H1 (cell line): ENCODE data around the gene SLC10A2. TPM values are rescaled to one million over a fixed set of nuclear protein-coding genes. Genes with fewer than 3 reads are reported as not detected.

Experiments
- CEBPB ChIP-seq: IDR thresholded peaks from 2 replicates; pipeline ENCODE4 v1.6.1; 2012; ENCODE audit warnings: low read depth, low read length
- GABPA ChIP-seq: IDR thresholded peaks from 2 replicates; pipeline ENCODE4 v1.6.1; 2011; ENCODE audit warnings: mild to moderate bottlenecking, low read length, moderate library complexity, borderline replicate concordance; ENCODE audit not compliant: insufficient read depth
- JUN ChIP-seq: IDR thresholded peaks from 2 replicates; pipeline ENCODE4 v1.6.1; 2011; ENCODE audit warnings: low read depth, mild to moderate bottlenecking, improper control_type of control experiment, low read length
- POLR2A ChIP-seq, 2 experiments: IDR thresholded peaks; 1 replicate in 1 of 2; 2 replicates in 1 of 2; pipeline ENCODE4 v1.6.1; 2011; ENCODE audit warnings: low read depth in 2 of 2, low read length in 2 of 2, mild to moderate bottlenecking in 2 of 2; ENCODE audit errors: control extremely low read depth in 1 of 2
- POU5F1 ChIP-seq: IDR thresholded peaks from 2 replicates; pipeline ENCODE4 v1.6.1; 2011; ENCODE audit warnings: low read depth, mild to moderate bottlenecking, low read length, moderate library complexity
- RFX5 ChIP-seq: IDR thresholded peaks from 2 replicates; pipeline ENCODE4 v1.6.1; 2011; ENCODE audit warnings: low read depth, low read length, improper control_type of control experiment, borderline replicate concordance
- SIX5 ChIP-seq: IDR thresholded peaks from 2 replicates; pipeline ENCODE4 v1.6.1; 2011; ENCODE audit warnings: mild to moderate bottlenecking, low read depth, low read length
- SRF ChIP-seq: IDR thresholded peaks from 2 replicates; pipeline ENCODE4 v1.6.1; 2011; ENCODE audit warnings: mild to moderate bottlenecking, low read depth, low read length, moderate library complexity
- SUZ12 ChIP-seq: fragments of 200-600 bp; sonication (generic); IDR thresholded peaks from 2 replicates; pipeline ENCODE4 v1.6.1; 2012; ENCODE audit warnings: mild to moderate bottlenecking, inconsistent platforms, low read length, moderate library complexity, mixed read lengths
- ZNF274 ChIP-seq: IDR thresholded peaks from 2 replicates; pipeline ENCODE4 v1.7.0; 2012; ENCODE audit warnings: low read length, borderline replicate concordance; ENCODE audit errors: extremely low read depth
- polyA plus RNA-seq, 7 experiments: library from polyadenylated mRNA; depleted of rRNA in 3 of 7; stranded (reverse) in 5 of 7; unstranded in 2 of 7; fragments of >200 nt in 5 of 7; fragments of 200-250 nt in 2 of 7; gene quantifications; 1 replicate in 5 of 7; 2 replicates in 1 of 7; 4 replicates in 1 of 7; pipeline versions ENCODE4 v1.2.1 to v1.2.3, GENCODE V29; 2011 to 2013; ENCODE audit warnings: missing spikeins in 2 of 7, mixed read lengths in 2 of 7
- total RNA-seq: library from RNA; stranded (reverse); fragmentation: NEBNext Ultra II Directional; extraction: Animal tissue kit (Norgen Biotek cat#: 25700); gene quantifications from 2 replicates; pipeline ENCODE4 v1.2.1, GENCODE V29; 2021
- TF ChIP-seq, protein P1 (sequence below): fragments of 300-600 bp; sonication (generic); IDR thresholded peaks from 2 replicates; pipeline ENCODE4 v1.7.1; 2012; ENCODE audit warnings: low read length, moderate library complexity, mild to moderate bottlenecking, inconsistent platforms; ENCODE audit not compliant: insufficient replicate concordance
- TF ChIP-seq, protein P2 (sequence below): IDR thresholded peaks from 2 replicates; pipeline ENCODE4 v1.6.1; 2011; ENCODE audit warnings: low read depth, mild to moderate bottlenecking, low read length; ENCODE audit not compliant: insufficient read depth

SLC10A2 gene
- total and polyA plus RNA-seq, 2 of the 8 experiments (the other 6 are each of a cell fraction or from before 2014, with no cell fraction given), result not detected

DNA sequence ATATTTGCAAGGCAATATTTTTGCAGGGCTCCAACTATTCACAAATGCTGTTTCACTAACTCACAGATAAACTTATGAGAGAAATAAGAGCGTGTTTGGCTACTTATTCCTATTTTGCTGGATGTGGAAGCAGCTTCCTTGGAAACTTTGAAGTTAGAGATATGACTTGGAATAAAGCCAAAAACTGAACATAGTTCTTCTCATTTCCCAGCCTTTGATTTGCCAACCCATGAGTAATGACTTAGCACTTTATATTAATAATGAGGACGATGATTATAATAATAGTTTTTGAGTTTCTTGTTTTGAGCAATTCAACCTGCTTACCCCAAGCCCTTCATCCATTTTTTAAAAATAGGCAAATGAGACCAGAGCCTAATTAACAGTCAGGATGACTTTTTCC lies 47.7 kb downstream of the SLC10A2 start (continued):
- TF ChIP-seq, protein P1, sequence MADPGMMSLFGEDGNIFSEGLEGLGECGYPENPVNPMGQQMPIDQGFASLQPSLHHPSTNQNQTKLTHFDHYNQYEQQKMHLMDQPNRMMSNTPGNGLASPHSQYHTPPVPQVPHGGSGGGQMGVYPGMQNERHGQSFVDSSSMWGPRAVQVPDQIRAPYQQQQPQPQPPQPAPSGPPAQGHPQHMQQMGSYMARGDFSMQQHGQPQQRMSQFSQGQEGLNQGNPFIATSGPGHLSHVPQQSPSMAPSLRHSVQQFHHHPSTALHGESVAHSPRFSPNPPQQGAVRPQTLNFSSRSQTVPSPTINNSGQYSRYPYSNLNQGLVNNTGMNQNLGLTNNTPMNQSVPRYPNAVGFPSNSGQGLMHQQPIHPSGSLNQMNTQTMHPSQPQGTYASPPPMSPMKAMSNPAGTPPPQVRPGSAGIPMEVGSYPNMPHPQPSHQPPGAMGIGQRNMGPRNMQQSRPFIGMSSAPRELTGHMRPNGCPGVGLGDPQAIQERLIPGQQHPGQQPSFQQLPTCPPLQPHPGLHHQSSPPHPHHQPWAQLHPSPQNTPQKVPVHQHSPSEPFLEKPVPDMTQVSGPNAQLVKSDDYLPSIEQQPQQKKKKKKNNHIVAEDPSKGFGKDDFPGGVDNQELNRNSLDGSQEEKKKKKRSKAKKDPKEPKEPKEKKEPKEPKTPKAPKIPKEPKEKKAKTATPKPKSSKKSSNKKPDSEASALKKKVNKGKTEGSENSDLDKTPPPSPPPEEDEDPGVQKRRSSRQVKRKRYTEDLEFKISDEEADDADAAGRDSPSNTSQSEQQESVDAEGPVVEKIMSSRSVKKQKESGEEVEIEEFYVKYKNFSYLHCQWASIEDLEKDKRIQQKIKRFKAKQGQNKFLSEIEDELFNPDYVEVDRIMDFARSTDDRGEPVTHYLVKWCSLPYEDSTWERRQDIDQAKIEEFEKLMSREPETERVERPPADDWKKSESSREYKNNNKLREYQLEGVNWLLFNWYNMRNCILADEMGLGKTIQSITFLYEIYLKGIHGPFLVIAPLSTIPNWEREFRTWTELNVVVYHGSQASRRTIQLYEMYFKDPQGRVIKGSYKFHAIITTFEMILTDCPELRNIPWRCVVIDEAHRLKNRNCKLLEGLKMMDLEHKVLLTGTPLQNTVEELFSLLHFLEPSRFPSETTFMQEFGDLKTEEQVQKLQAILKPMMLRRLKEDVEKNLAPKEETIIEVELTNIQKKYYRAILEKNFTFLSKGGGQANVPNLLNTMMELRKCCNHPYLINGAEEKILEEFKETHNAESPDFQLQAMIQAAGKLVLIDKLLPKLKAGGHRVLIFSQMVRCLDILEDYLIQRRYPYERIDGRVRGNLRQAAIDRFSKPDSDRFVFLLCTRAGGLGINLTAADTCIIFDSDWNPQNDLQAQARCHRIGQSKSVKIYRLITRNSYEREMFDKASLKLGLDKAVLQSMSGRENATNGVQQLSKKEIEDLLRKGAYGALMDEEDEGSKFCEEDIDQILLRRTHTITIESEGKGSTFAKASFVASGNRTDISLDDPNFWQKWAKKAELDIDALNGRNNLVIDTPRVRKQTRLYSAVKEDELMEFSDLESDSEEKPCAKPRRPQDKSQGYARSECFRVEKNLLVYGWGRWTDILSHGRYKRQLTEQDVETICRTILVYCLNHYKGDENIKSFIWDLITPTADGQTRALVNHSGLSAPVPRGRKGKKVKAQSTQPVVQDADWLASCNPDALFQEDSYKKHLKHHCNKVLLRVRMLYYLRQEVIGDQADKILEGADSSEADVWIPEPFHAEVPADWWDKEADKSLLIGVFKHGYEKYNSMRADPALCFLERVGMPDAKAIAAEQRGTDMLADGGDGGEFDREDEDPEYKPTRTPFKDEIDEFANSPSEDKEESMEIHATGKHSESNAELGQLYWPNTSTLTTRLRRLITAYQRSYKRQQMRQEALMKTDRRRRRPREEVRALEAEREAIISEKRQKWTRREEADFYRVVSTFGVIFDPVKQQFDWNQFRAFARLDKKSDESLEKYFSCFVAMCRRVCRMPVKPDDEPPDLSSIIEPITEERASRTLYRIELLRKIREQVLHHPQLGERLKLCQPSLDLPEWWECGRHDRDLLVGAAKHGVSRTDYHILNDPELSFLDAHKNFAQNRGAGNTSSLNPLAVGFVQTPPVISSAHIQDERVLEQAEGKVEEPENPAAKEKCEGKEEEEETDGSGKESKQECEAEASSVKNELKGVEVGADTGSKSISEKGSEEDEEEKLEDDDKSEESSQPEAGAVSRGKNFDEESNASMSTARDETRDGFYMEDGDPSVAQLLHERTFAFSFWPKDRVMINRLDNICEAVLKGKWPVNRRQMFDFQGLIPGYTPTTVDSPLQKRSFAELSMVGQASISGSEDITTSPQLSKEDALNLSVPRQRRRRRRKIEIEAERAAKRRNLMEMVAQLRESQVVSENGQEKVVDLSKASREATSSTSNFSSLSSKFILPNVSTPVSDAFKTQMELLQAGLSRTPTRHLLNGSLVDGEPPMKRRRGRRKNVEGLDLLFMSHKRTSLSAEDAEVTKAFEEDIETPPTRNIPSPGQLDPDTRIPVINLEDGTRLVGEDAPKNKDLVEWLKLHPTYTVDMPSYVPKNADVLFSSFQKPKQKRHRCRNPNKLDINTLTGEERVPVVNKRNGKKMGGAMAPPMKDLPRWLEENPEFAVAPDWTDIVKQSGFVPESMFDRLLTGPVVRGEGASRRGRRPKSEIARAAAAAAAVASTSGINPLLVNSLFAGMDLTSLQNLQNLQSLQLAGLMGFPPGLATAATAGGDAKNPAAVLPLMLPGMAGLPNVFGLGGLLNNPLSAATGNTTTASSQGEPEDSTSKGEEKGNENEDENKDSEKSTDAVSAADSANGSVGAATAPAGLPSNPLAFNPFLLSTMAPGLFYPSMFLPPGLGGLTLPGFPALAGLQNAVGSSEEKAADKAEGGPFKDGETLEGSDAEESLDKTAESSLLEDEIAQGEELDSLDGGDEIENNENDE, result no peak
- no peak for TF ChIP-seq ZNF274
- TF ChIP-seq, protein P2, sequence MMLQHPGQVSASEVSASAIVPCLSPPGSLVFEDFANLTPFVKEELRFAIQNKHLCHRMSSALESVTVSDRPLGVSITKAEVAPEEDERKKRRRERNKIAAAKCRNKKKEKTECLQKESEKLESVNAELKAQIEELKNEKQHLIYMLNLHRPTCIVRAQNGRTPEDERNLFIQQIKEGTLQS, result no peak
- no peak for TF ChIP-seq SIX5
- TF ChIP-seq JUN, result no peak
- no peak for TF ChIP-seq SUZ12
- no peak for TF ChIP-seq CEBPB
- TF ChIP-seq POLR2A (IDR thresholded peaks at IDR 0.05; ENCODE audit: control extremely low read depth in 1 of 2, low read depth in 2 of 2, low read length in 2 of 2), result no peak
- no peak for TF ChIP-seq POU5F1
- TF ChIP-seq SRF, result no peak
- no peak for TF ChIP-seq GABPA
- TF ChIP-seq RFX5, result no peak
